Activated CD4-positive, alpha-beta T cell treated with anti-CD3 and anti-CD28 coated beads, Interleukin-2, amount 50 U/mL, for 1 hour (primary cell): ENCODE data around the gene ACTL6B.
A peak's percentile ranks its signal among the peaks of the same experiment; 100 is the strongest.
"Not testable (repeated sequence)": the region's sequence is repeated elsewhere in the genome, so short reads cannot be mapped to it uniquely, and the experiment has no call there.

Experiments used
- DNase-seq: peaks from one replicate; pipeline ENCODE4 v3.0.0-alpha.2; 2020

The ACTL6B gene

GRCh38 chr7:100671353-100672327 lies 15.4 kb upstream of the ACTL6B start:
- no peak for DNase-seq

- DNase-seq, result no peak
Observed at GRCh38 chr7:100670074-100670473, 13.8 kb upstream of the ACTL6B start.

GRCh38 chr7:100669106-100669505 lies 12.9 kb upstream of the ACTL6B start:
- DNase-seq, result not testable (repeated sequence)

GRCh38 chr7:100668069-100668449 lies 11.8 kb upstream of the ACTL6B start:
- DNase-seq, result no peak

GRCh38 chr7:100667331-100668068 lies 11.3 kb upstream of the ACTL6B start:
- no peak for DNase-seq

GRCh38 chr7:100665168-100665726 lies 9.0 kb upstream of the ACTL6B start:
- DNase-seq, result no peak

GRCh38 chr7:100662194-100662776 lies 6.0 kb upstream of the ACTL6B start:
- DNase-seq, result not testable (repeated sequence)

GRCh38 chr7:100654908-100655831 lies 1.1 kb downstream of the ACTL6B start:
- DNase-seq, result no peak

- no peak for DNase-seq
Observed at GRCh38 chr7:100649826-100650565, 6.3 kb downstream of the ACTL6B start.

- no peak for DNase-seq
Observed at GRCh38 chr7:100642534-100642907, 13.7 kb downstream of the ACTL6B start.

- no peak for DNase-seq
Observed at GRCh38 chr7:100641860-100642533, 14.3 kb downstream of the ACTL6B start.

- DNase-seq, result no peak
Observed at GRCh38 chr7:100641463-100641859, 14.8 kb downstream of the ACTL6B start, which contains the start of gene TFR2. Gene TFR2 (minus strand): TSS chr7:100641552. CDS start chr7:100641509, 43 bp downstream.

- DNase-seq, result no peak
Observed at GRCh38 chr7:100640517-100641440, 15.5 kb downstream of the ACTL6B start.

GRCh38 chr7:100639995-100640516 lies 16.2 kb downstream of the ACTL6B start:
- DNase-seq, result no peak

- peak; percentile 47 for DNase-seq
Observed at GRCh38 chr7:100632951-100633717, 23.1 kb downstream of the ACTL6B start.

GRCh38 chr7:100630066-100630465 lies 26.2 kb downstream of the ACTL6B start:
- no peak for DNase-seq

- DNase-seq, result no peak
Observed at GRCh38 chr7:100629117-100629716, 27.0 kb downstream of the ACTL6B start.

- no peak for DNase-seq
Observed at GRCh38 chr7:100627238-100627549, 29.1 kb downstream of the ACTL6B start.
